GM18907 (cell line): ENCODE data around the gene SCRN3.
A peak's percentile ranks its signal among the peaks of the same experiment; 100 is the strongest.
"Not testable (repeated sequence)": the region's sequence is repeated elsewhere in the genome, so short reads cannot be mapped to it uniquely, and the experiment has no call there.

ENCODE experiments used
- ATAC-seq: cut with Tn5 transposase; IDR thresholded peaks from one replicate; pipeline ENCODE4 v1.9.1; 2021; ENCODE audit warnings: mild to moderate bottlenecking, moderate library complexity; ENCODE audit not compliant: unreplicated experiment

SCRN3 gene, protein sequence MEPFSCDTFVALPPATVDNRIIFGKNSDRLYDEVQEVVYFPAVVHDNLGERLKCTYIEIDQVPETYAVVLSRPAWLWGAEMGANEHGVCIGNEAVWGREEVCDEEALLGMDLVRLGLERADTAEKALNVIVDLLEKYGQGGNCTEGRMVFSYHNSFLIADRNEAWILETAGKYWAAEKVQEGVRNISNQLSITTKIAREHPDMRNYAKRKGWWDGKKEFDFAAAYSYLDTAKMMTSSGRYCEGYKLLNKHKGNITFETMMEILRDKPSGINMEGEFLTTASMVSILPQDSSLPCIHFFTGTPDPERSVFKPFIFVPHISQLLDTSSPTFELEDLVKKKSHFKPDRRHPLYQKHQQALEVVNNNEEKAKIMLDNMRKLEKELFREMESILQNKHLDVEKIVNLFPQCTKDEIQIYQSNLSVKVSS

DNA sequence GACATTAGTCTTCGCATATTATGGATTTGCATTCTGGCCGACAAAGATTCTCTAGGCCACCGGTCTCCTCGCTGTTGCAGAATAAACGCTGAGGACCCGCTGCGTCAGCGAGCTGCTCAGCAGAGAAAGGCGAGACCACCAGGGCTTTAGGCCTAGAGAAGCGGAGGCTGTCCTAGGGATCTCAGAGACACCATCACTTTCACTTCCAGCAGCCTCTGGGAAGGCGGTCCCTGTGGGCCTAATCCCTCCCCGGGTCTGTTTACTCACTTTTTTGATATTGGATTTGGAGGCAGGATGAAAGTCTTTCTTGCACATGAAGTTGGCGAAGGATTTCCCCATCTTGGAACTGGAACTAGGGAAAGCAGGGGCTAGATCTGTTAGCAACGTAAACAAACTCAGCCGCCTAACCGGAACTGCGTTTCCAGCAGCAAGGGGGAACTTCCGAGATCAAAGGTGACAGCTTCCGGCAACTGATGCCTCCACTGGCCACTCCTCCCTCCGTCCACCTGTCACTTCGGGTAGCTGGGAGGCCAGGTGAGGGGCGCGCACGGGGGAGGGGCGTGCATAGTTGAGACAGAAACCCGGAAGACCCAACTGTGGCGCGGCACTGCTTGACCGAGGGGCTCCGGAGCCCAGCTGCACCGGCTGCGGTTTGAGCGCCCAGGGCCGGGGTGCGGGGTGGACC, at the start of gene SCRN3:
TSS of gene SCRN3 (plus strand) at position 447 of the 685 bp plus-strand sequence. CDS start 2,554 bp downstream, outside the sequence.
- ATAC-seq: peak; percentile 98

DNA sequence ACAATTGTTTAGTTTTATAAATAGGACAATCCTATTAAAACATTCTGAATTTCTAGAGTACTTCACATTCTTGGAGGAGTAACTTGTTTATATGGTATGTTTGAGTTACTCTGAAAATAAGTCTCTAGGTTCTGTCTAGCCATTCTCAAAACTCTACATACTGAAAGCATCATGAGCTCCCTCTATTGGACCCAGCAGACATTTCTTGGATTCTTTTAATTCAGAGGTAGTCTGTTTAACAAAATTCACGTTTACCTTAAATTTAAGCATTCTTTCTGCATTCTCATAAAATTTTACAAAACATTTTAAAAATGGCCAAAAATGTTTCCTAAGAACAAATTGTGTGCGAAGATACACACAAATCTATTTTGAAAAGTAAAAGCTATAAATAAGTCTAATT, 45.5 kb upstream of the SCRN3 start:
- no peak for ATAC-seq

DNA sequence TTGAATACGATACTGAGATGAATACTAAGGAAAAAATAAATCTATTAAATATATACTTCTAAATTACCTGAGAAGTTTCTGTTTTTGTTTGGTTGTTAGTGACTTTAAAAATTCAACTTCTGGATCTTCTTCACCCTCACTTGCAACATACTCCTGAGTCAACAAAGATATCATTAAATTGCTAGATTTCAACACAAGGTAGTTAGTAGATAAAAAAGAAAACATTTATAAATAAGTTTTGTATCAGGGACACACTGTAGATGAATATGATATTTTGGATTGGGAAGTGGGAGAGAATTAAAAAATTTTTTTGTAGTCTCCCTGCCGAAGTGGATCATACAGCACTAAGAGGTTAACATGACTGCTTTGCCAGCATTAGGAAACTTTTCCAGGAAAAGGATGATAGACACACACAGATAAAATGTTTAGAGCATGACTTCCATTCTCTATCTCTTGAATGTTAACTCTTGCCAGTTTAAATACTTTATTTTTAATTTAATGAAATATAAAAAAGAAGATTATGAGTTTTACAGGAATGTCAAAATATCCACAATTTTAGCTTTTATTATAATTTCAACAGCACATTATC, 44.8 kb upstream of the SCRN3 start:
- no peak for ATAC-seq

DNA sequence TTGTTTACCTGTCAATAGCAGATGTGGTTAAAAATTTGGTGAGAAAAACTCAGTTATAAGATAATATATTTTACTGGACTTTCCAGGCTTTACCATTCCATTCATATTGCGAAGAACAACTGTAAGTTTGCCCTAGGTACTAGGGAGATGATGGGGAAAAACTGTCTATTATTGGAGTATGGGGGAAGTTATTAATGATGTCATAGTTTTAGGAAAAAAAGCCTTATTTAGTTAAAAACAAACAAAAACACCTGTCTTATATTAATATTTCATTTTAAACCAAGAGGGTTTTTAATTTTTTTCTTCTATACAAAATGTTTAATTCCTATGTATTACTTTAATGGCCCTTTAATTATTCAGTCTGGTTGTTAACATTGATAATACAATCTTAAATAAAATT, 42.5 kb upstream of the SCRN3 start:
- ATAC-seq: no peak

DNA sequence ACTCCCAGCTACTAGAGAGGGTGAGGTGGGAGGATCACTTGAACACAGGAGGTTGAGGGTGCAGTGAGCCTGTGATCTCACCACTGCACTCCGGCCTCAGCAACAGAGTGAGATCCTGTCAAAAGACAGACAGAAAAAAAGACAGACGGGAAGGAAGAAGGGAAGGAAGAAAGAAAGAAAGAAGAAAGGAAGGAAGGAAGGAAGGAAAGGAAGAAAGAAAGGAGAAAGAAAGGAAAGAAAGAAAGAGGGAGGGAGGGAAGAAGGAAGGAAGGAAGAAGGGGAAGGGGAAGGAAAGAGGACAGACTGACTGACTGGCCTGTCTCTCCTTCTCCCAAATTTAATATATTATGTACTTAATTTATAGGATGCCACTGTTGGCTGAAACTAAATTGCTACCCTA, 39.2 kb upstream of the SCRN3 start:
- no peak for ATAC-seq

DNA sequence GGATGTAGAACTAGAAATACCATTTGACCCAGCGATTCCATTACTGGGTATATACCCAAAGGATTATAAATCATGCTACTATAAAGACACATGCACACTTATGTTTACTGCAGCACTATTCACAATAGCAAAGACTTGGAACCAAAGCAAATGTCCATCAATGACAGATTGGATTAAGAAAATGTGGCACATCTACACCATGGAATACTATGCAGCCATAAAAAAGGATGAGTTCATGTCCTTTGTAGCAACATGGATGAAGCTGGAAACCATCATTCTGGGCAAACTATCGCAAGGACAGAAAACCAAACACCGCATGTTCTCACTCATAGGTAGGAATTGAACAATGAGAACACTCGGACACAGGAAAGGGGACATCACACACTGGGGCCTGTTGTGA, 35.9 kb upstream of the SCRN3 start:
- ATAC-seq: not testable (repeated sequence)

DNA sequence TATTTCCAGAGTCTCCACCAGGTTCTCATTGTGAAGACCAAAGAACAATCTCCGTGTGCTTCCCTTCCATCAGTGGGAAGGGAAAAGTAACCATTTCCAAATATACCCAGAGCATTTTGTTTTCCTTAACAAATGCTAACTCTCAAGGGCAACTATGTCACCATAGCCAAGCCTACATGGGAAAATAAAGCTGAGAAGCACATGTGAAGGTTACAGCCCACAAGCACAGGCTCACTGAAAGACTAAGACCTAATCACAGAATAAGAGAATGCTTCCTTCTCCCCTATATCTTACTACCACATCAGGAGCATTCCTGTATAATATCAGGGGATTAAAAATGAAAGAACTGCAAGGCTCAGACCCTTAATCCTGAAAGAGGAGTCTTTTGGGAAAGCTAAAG, 32.6 kb upstream of the SCRN3 start:
- ATAC-seq: no peak

DNA sequence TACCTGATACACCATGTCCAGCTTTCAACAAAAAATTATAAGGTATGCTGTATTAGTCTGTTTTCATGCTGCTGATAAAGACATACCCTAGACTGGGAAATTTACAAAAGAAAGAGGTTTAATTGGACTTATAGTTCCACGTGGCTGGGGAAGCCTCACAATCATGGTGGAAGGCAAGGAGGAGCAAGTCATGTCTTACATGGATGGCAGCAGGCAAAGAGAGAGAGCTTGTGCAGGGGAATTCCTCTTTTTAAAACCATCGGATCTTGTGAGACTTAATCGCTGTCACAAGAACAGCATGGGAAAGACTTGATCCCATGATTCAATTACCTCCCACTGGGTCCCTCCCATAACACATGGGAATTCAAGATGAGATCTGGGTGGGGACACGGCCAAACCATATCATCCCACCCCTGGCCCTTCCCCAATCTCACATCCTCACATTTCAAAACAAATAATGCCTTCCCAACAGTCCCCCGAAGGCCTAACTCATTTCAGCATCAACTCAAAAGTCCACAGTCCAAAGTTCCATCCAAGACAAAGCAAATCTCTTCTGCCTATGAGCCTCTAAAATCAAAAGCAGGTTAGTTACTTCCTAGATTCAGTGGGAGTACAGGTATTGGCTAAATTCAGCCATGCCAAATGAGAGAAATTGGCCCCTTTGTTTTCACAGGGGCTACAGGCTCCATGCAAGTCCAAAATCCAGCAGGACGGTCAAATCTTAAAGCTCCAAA, 31.9 kb upstream of the SCRN3 start:
- ATAC-seq: not testable (repeated sequence)

DNA sequence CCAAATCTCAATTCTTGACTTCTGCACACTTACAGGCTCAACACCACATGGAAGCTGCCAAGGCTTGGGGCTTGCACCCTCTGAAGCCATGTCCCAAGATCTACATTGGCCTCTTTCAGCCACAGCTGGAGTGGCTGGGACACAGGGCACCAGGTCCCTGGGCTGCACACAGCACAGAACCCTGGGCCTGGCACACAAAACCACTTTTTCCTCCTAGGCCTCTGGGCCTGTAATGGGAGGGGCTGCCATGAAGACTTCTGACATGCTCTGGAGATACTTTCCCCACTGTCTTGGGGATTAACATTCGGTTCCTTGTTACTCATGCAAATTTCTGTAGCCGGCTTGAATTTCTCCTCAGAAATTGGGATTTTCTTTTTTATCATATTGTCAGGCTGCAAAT, 30.9 kb upstream of the SCRN3 start:
- ATAC-seq: no peak

DNA sequence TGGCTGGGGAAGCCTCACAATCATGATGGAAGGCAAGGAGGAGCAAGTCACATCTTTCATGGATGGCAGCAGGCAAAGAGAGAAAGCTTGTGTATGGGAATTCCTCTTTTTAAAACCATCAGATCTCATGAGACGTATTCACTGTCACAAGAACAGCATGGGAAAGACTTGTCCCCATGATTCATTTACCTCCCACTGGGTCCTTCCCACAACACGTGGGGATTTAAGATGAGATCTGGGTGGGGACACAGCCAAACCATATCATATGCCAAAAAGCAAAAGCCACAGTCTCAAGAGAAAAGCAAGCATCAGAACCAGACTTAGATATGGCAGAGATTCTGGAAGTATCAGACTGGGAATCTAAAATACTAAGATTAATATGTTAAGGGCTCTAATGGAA, 30.0 kb upstream of the SCRN3 start:
- no peak for ATAC-seq

DNA sequence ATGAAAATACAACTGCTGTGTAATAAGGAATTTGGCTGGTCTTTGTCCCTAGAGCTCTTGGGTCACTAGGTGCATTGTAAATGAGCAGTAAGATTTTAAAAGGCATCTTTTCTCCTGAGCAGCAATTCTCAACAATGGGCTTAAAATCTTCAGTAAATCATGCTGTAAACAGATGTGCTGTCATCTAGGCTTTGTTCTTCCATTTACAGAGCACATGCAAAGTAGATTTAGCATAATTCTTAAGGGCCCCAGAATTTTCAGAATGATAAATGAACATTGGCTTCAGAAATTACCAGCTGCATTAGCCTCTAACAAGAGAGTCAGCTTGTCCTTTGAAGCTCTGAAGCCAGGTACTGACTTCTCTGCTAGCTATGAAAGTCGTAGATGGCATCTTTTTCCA, 26.8 kb upstream of the SCRN3 start:
- ATAC-seq: no peak

DNA sequence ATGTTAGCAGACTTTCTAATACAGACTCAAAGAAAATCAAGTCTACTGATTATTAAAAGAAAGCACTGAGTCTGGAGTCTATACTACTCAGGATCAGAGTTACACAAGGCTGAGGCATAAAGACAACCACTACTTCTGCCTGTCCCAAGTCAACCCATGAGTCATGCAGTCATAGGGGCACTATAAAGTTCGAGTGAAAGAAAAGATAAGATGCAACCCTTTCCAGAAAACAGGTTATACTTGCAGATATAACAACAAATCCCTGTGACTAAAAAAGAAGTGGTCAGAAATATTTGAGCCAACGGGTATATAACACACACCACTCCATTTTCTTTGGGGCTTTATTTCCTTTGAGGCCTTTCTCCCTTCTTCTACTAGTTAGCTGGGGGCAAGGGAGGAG, 18.6 kb upstream of the SCRN3 start:
- ATAC-seq: no peak

DNA sequence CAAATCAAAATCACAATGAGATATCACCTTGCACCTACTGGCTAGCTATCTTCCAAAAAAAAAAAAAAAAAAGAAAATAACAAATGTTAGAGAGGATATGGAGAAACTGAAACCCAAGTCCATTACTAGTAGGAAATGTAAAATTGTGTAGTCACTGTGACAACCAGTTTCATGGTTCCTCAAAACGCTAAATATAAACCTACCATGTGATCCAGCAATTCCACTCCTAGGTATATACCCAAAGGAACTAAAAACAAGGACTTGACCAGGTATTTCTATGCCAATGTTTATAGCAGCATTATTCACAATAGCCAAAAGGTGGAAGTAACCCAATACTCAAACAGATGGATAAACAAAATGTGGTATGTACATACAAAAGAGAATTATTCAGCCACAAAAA, 11.7 kb upstream of the SCRN3 start:
- ATAC-seq: no peak

DNA sequence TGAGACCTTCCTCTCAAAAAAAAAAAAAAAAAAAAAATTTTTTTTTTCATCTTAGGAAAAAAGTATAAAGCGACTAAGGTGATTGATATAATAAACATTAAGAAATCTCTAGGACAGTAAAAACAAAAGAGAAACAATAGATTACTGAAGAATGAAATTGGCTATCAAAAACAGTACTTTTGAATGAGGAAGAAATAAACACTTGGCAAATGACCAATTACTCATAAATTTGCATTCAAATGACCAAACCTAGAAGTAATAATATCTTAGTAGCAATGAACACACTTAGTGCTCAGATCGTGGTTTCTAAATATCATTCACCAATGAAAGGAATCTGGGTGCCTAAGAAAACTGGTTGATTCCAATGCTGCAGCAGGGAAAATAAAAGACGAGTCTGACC, 10.3 kb upstream of the SCRN3 start:
- no peak for ATAC-seq

DNA sequence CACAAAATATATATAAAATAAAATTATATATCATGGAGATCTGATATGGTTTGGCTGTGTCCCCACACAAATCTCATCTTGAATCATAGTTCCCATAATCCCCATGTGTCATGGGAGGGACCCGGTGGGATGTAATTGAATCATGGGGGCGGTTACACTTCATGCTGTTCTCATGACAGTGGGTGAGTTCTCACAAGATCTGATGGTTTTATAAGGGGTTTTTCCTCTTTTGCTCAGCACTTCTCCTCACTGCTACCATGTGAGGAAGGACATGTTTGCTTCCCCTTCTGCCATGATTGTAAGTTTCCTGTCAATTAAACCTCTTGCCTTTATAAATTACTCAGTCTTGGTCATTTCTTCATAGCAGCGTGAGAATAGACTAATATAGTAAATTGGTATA, 6.8 kb upstream of the SCRN3 start:
- not testable (repeated sequence) for ATAC-seq

DNA sequence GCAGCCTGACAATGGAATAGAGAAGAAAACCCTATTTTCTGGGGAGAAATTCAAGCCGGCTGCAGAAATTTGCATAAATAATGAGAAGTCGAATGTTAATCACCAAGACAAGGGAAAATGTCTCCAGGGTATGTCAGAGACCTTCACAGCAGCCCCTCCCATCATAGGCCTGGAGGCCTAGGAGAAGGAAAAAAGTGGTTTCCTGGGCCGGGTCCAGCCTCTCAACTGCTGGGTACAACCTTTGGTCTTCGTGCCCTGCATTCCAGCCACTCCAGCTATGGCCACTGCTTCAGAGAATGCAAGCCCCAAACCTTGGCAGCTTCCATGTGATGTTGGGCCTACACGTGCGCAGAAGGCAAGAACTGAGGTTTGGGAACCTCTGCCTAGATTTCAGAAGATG, 6.0 kb upstream of the SCRN3 start:
- no peak for ATAC-seq

DNA sequence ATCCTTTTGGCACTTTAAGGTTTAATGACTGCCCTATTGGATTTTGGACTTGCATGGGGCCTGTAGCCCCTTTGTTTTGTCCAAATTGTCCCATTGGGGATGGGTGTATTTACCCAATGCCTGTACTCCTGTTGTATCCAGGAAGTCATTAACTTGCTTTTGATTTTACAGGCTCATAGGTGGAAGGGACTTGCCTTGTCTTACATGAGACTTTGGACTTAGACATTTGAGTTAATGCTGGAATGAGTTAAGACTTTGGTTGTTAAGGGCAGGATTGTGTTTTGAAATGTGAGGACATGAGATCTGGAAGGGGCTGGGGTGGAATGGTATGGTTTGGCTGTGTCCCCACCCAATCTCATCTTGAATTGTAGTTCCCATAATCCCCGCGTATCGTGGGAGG, 5.2 kb upstream of the SCRN3 start:
- ATAC-seq: not testable (repeated sequence)

DNA sequence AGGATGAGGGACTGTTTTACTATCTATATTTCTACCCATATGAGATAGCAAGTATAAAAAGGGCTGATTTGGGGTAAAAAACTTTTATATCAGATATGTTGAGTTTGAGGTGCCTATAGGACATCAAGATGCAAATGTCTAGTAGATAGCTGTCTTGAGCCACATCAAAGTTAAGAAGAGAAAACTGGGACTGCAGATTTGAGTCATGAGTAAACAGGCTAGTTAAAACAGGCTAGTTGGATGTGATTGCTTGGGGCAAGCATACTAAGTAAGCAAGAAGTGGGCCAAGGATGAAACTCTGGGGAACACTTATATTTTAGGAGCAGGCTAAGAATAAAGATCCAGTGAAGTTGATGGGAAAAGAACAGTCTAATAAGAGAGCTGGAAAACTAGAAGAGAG, 2.8 kb upstream of the SCRN3 start:
- ATAC-seq: no peak

DNA sequence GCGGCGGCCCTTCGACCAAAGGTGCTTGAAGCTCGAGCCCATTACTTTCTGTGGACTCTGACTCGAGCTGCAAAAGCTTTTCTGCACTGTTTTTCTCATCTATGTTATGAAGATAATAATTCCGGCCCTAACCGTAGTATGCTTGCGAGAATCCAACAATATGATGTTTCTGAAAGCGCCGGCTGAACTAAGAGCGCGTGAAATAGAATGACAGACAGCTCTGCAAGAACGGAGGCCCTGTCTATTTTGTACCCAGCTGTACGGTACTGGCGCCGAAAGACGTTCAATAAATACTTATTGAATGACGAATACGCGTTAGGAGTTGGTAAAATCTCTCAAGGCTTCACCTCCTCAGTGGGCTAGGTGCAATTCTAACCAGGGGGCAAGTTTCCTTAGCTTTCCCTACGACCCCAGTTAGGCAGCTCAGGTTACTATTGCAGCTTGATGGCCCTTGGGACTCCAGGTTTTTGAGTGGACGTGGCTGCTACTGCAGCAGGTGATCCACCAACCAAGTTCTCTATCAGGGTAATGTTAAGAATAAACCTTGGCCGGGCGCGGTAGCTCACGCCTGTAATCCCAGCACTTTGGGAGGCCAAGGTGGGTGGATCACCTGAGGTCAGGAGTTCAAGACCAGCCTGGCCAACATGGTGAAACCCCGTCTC, 570 bp downstream of the SCRN3 start:
- peak; percentile 33 for ATAC-seq

DNA sequence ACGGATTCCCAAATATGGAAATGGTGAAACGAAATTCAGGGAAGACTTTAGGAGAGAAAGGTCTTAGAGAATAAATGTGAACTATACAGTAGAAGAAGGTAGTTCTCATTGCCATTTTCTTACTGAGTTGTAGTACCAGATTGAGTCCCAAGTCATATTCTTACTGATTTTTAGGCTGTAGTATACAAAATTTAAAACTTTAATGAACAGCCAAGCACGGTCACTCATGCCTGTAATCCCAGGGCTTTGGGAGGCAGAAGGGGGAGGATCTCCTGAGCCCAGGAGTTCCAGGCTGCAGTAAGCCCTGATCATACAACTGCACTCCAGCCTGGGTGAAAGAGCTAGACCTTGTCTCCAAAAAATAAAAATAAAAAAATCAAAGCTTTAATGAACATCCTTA, 2.2 kb downstream of the SCRN3 start:
- no peak for ATAC-seq

DNA sequence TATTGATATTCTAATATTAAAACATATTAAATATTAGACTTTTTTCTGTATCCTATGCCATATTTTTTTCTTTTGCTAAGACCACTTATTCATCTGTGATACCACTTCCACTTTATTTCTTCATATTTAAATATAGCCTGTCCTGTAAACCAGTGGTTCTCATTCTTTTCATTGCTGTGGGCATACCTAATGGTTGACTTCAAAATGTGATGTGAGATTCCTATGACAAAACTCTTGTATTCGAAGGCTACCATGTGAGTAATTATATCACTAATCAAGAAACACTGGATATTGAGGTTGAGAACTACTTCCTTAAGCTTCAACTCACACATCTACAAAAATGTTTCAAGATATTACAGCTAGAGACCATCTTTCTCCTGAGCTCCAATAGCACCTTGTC, 3.6 kb downstream of the SCRN3 start:
- no peak for ATAC-seq
